Measurements from ENCODE around the gene BABAM1.
A peak's percentile ranks its signal among the peaks of the same experiment; 100 is the strongest.

Gene BABAM1

GRCh38 chr19:17321655-17322489, 54.6 kb downstream of the BABAM1 start:
- Histone ChIP-seq H3K4me2 (ENCODE audit: low read length) (no peak overlapping the region), H3K4me3 (ENCODE audit: low read length) (no peak overlapping the region), H3K4me1 (ENCODE audit: control insufficient read depth, low read length) (peaks cover 11% of the 10 kb centered on the region), H3F3A (ENCODE audit: control insufficient read depth, insufficient read depth) (peaks cover 5% of the 10 kb centered on the region), H3K9me2 (replicated peaks; ENCODE audit: control insufficient read depth, low read length) (no peaks in the 10 kb centered on the region), H3K27me3 (ENCODE audit: control insufficient read depth, low read length) (no peaks in the 10 kb centered on the region), H3K36me3 (ENCODE audit: control insufficient read depth, low read length) (peaks cover 31% of the 10 kb centered on the region; the same call in 1 of the 2 replicates), H3K27ac (ENCODE audit: low read depth, low read length) (no peak overlapping the region), H3K9me3 (ENCODE audit: control insufficient read depth, insufficient read depth, low read length) (no peaks in the 10 kb centered on the region), H3K79me2 (ENCODE audit: control insufficient read depth, low read length) (no peaks in the 10 kb centered on the region), H4K20me1 (ENCODE audit: control insufficient read depth, insufficient read depth, low read depth, low read length) (no peaks in the 10 kb centered on the region)
- TF ChIP-seq EZH2phosphoT487 (IDR thresholded peaks at IDR 0.05; ENCODE audit: borderline replicate concordance, low read length) (no peak), CTCF (IDR thresholded peaks at IDR 0.05; ENCODE audit: low read depth, low read length, poor library complexity, severe bottlenecking) (no peak)

- no peaks in the 10 kb centered on the region for H3K9me3 ChIP-seq (ENCODE audit: control insufficient read depth, insufficient read depth, low read length)
- no peak overlapping the region for H3K4me3 ChIP-seq (ENCODE audit: low read length)
- no peak overlapping the region for H3K27ac ChIP-seq (ENCODE audit: low read depth, low read length)
- peaks cover 5% of the 10 kb centered on the region for H3F3A ChIP-seq (ENCODE audit: control insufficient read depth, insufficient read depth)
- no peaks in the 10 kb centered on the region for H3K9me2 ChIP-seq (replicated peaks; ENCODE audit: control insufficient read depth, low read length)
- no peaks in the 10 kb centered on the region for H4K20me1 ChIP-seq (ENCODE audit: control insufficient read depth, insufficient read depth, low read depth, low read length)
- H3K79me2 ChIP-seq (ENCODE audit: control insufficient read depth, low read length), result no peaks in the 10 kb centered on the region
- no peak overlapping the region for H3K4me2 ChIP-seq (ENCODE audit: low read length)
- peaks cover 31% of the 10 kb centered on the region; the same call in 1 of the 2 replicates for H3K36me3 ChIP-seq (ENCODE audit: control insufficient read depth, low read length)
- H3K4me1 ChIP-seq (ENCODE audit: control insufficient read depth, low read length), result peaks cover 11% of the 10 kb centered on the region
- H3K27me3 ChIP-seq (ENCODE audit: control insufficient read depth, low read length), result no peaks in the 10 kb centered on the region
- TF ChIP-seq EZH2phosphoT487 (IDR thresholded peaks at IDR 0.05; ENCODE audit: borderline replicate concordance, low read length), result no peak
- TF ChIP-seq CTCF (IDR thresholded peaks at IDR 0.05; ENCODE audit: low read depth, low read length, poor library complexity, severe bottlenecking), result no peak
Observed at GRCh38 chr19:17322854-17323253, 55.6 kb downstream of the BABAM1 start.

DNA sequence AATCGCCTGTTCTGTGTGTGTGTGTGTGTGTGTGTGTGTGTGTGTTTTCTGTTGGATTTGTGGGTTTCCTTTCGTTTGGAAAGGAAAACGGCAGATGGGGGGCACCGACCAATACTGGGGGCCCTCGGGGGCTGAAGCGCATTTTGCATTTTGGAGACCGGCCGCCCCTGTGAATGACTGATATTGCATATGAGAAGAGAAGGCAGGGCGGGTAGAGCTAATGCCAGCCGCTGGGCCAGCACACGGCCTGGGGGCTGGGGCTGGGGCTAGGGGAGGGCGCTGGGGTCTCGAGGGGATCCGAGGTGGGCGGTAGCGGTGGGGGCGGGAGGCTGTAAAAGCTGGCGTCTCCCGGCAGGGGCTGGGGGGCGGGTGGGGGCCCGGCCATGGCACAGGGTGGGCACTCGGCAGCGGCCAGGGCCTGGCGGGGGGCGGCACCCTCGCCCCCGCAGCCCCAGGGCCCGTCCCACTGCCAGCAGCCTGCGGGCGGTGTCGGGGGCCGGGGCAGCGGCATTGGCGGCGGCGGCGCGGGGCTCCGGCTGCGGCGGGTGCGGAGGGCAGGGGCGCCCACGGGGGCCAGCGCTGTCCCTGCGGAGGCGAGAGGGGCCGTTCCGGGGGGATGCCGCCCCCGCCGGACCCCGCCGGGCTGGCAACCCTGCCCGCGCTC, 56.2 kb downstream of the BABAM1 start:
- H3K36me3 ChIP-seq (ENCODE audit: control insufficient read depth, low read length), result peaks cover 31% of the 10 kb centered on the region; the same call in 1 of the 2 replicates

More for the DNA sequence above, 56.2 kb downstream of the BABAM1 start:
- Histone ChIP-seq H3K4me2 (ENCODE audit: low read length) (peak overlapping the region; percentile 30; the same call in 1 of the 2 replicates), H3K27me3 (ENCODE audit: control insufficient read depth, low read length) (no peaks in the 10 kb centered on the region), H3K9me2 (replicated peaks; ENCODE audit: control insufficient read depth, low read length) (no peaks in the 10 kb centered on the region), H4K20me1 (ENCODE audit: control insufficient read depth, insufficient read depth, low read depth, low read length) (no peaks in the 10 kb centered on the region), H3K27ac (ENCODE audit: low read depth, low read length) (no peak overlapping the region), H3K4me3 (ENCODE audit: low read length) (peak overlapping the region; percentile 28; the same call in 1 of the 2 replicates), H3K9me3 (ENCODE audit: control insufficient read depth, insufficient read depth, low read length) (no peaks in the 10 kb centered on the region), H3F3A (ENCODE audit: control insufficient read depth, insufficient read depth) (peaks cover 5% of the 10 kb centered on the region), H3K4me1 (ENCODE audit: control insufficient read depth, low read length) (peaks cover 16% of the 10 kb centered on the region), H3K79me2 (ENCODE audit: control insufficient read depth, low read length) (no peaks in the 10 kb centered on the region)
- no peak for TF ChIP-seq CTCF (IDR thresholded peaks at IDR 0.05; ENCODE audit: low read depth, low read length, poor library complexity, severe bottlenecking)
- no peak for TF ChIP-seq EZH2phosphoT487 (IDR thresholded peaks at IDR 0.05; ENCODE audit: borderline replicate concordance, low read length)

All from DOHH2 (cell line).